ENCODE results near the gene ANKRD62.
"Not testable (repeated sequence)": the region's sequence is repeated elsewhere in the genome, so short reads cannot be mapped to it uniquely, and the experiment has no call there.

The ANKRD62 gene

DNA sequence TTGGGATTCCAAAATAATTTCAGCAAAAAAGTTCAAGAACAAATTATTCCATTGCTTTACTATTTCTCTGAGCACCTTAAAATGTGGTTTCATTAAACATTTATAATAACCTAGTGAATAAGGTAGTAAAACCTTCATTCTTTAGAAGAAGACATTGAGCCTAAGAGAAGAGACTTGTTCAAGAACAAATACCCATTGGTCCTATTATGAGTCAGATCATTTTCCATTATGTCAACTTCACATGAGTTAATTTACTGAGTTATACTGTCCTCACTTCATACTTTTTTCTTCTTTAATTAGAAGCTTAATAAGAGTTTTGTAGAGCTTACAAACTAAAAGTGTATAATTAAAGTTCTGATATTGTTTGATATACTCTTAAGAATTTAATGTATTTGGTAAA lies 5.5 kb downstream of the ANKRD62 start:
- DNase-seq, result no peak

DNA sequence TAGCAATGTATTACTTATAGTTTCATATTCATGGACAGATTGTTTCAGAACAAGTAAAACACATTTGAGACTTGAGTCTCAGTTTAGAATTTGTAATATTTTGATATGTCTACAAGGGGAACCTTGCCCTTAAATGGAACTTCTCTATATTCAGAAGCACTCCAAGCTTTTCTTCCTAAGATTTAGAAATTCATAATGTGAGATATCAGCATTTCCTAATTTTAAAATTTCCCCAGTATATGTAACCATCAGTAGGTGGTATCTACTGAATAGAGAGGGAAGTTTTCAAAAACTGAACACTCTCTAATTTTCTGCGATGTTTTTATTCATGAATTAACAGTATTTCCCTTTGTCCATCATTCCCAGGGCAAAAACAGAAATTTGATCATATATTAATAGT lies 7.6 kb downstream of the ANKRD62 start:
- no peak for DNase-seq

DNA sequence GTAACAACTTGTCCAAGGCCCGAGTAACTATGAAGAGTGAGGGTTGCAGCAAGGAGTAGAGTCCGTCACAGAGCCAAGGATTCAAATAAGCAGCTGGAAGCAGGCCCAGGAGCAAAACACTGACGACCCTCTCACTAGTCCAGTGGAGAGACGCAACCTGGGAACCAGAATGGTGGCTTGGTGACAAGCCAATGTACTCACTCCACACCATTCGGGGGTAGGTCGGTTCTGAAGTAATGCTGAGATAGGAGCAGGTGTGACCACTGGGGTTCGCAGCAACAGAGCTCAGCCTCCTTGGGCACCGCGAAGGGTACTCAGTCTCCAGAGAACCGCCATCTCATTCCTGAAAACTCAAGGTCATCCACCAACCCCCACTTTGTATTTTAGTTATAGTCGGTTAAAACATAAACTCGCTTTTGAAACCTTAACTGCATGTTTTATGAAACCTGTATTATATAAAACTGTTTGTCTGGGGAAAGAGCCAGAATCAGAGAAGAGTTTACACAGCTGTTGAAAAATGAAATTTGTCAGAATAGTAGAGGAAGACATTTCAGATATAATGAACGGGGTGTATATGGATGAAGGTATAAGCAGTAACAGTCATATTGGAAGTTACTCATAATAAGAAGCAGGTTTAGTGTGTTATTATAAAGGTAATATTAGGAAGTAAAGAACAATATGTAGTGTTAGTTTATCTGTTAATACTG lies 8.6 kb downstream of the ANKRD62 start:
- DNase-seq, result no peak

DNA sequence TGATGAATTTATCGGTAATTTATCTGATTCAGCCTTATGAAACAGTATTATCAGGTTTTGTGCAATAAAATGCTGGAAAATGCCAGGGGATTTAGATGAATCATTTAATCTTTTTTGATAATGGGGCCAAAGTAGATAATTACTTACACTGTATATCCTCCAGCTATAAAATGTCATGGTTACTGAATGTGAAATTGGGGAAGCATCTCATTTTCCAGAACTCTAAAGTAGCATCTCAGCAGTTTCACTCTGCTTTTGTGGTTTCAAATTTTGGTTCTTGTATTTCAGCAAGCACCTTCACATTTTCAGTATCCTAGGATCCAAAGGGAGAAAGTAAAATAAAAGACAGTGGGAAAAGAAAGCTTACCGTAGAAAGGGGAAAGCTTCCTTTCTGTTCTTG lies 12.8 kb downstream of the ANKRD62 start:
- DNase-seq, result no peak

DNA sequence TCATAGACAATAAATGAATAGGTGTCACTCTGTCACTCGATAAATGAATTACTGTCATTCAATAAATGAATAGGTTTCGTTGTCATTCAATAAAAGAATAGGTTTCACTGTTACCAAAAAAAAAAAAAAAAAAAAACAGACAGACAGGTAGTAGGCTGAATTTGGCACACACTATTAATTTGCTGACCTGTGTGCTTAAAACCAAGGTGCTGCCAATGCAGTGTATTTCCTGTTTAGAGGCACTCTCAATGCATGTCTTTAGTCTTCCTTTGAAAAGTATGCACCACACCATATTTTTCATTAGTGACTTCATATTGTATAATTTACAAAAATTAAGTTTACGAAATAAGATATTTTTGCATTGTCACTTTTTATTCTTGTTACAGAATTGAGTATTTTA lies 16.2 kb downstream of the ANKRD62 start:
- no peak for DNase-seq

DNA sequence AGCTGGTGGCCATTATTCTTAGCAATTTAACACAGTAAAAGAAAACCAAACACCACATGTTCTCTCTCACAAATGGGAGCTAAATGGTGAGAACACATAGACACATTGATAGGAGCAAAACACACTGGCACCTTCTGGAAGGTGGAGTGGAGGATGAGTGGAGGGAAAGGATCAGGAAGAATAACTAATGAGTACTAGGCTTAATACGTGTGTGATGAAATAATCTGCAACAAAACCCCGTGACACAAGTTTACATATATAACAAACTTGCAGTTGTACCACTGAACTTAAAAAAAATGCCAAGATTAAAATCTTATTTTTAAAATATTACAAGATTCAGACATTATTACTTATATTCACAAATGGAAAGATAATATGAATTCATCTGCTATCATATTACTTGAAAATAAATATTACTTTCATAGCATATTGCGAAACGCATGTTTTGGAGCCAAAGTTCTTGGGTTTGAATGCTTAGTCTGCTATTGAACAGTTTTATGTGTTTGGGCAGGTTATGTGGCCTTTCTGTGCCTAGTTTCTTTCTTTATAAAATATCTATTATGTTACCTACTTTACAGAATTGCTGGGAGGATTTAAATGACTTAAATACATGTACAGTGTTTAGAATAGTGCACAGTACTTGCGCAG lies 20.5 kb downstream of the ANKRD62 start:
- DNase-seq, result no peak

DNA sequence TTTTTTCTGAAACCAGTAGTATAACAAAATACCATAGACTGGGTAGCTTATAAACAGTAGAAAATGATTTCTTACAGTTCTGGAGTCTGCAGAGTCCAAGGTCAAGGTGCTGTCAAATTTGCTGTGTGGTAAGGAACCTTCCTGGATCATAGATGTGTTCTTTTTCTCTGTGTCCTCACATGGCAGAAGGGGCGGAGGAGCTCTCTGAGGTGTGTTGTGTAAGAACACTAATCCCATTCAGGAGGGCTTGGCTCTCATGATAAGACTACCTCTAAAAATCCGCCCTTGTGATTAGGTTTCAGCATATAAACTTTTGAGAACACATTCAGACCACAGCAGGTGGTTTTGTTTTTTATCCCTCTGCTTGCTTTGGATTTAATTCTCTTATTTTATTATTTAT lies 25.7 kb downstream of the ANKRD62 start:
- no peak for DNase-seq

DNA sequence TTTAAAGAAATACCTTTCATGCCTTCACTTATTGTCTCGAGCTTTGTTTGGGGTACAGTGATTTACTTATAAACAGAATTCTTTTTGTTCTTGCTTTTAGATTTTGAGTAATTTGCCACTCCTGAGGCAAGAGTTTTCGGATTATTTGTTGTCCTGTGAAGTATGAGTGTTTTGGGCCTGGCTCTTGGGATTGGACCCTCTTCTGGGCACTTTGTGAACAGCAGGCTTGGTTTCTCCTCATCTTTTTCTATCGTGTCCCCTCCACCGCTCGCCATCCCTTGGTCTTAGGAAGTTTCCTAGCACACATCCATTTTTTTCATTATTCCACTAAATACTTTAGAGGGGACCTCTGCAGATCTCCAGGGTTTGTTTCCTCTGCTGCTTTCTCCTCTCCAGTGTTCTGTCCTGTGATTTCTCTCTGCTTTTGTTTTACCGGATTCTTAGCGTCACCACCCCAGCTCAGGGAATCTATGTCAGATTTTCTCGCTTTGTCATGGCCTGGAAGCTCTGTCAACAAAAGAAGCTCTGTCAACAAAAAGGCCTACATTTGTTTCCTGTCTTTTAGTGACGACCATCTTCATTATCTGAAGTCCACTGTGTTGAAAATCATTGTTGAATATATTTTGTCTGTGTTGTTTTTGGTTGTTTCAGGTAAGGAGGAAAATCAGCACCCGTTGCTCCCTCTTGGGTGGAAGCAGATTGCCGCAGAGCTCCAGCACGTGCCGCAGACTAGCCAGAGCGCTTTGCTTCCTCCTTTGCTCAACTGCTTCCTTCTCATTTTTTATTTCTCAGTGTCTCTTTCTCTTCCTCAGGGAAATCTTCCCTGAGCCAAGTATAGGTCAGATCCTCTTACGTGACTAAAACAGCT lies 27.8 kb downstream of the ANKRD62 start:
- no peak for DNase-seq

DNA sequence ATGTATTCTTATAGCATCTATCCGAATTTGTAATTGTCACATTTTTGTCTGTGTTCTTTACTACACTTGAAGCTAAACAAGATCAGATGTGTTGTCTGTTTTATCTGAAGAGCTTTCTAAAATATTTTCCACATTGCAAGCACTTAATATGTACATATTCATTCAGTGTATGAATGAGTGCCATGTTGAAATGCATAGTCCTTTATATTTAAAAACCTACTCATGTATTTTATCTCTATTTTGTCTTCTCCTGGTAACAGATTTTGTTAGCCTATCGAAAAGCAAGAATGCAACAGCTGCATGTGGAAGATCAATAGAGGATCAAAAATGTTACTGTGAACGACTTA lies 28.4 kb downstream of the ANKRD62 start:
- not testable (repeated sequence) for DNase-seq

DNA sequence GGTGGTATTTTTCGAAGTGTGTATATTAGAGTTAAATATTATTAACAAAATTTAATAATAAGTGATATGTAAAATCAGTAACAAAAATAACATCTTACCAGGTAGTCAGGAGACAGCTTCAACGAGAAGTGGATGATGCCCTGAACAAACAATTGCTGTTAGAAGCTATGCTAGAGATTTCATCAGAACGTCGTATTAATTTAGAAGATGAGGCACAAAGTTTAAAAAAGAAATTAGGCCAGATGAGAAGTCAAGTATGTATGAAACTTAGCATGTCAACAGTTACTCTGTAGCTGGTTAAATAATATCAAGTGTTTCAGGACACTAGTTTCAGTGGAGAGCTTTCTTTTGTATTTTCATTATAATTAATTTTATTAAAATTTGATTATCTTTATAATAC lies 34.0 kb downstream of the ANKRD62 start:
- DNase-seq, result not testable (repeated sequence)

DNA sequence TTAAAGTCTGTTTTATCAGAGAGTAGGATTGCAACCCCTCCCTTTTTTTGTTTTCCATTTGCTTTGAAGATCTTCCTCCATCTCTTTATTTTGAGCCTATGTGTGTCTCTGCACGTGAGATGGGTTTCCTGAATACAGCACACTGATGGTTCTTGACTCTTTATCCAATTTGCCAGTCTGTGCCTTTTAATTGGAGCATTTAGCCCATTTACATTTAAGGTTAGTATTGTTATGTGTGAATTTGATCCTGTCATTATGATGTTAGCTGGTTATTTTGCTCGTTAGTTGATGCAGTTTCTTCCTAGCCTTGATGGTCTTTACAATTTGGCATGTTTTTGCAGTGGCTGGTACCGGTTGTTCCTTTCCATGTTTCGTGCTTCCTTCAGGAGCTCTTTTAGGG lies 45.2 kb downstream of the ANKRD62 start:
- not testable (repeated sequence) for DNase-seq

DNA sequence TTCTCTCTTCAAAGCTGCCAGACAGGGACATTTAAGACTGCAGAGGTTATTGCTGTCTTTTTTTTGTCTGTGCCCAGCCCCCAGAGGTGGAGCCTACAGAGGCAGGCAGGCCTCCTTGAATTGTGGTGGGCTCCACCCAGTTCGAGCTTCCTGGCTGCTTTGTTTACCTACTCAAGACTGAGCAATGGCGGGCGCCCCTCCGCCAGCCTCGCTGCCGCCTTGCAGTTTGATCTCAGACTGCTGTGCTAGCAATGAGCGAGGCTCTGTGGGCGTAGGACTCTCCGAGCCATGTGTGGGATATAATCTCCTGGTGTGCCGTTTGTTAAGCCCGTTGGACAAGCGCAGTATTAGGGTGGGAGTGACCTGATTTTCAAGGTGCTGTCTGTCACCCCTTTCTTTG lies 47.2 kb downstream of the ANKRD62 start:
- not testable (repeated sequence) for DNase-seq

DNA sequence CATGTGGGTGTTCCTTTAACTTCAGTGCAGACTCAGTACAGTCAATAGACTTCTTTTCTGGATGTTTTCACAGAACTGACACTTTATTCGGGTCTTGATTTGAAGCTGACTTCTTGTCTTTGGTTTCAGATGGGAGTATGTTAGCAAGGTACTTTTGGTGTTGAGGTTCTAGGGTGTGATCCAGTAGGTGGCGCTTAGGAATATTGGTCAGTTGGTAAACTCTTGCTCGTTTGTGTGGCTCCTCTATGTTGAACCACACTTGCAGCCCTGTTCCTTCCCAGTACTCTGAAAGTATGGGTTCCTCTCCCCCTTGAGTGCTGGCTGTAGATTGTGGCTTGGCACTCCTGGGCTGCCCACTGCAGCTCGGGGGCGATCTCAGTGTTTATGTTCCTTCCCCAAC lies 48.1 kb downstream of the ANKRD62 start:
- not testable (repeated sequence) for DNase-seq

DNA sequence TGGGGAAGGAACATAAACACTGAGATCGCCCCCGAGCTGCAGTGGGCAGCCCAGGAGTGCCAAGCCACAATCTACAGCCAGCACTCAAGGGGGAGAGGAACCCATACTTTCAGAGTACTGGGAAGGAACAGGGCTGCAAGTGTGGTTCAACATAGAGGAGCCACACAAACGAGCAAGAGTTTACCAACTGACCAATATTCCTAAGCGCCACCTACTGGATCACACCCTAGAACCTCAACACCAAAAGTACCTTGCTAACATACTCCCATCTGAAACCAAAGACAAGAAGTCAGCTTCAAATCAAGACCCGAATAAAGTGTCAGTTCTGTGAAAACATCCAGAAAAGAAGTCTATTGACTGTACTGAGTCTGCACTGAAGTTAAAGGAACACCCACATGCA lies 55.8 kb downstream of the ANKRD62 start:
- DNase-seq, result not testable (repeated sequence)

DNA sequence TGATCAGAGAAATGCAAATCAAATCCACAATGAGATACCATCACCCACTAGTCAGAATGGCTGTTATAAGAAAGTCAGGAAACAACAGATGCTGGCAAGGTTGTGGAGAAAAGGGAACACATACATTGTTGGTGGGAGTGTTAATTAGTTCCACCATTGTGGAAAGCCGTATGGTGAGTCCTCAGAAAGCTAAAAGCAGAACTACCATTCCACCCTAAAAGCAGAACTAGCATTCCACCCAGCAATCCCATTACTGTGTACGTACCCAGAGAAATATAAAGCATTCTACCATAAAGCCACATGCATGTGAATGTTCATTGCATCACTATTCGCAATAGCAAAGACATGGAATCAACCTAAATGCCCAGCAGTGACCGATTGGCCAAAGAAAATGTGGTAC lies 60.7 kb downstream of the ANKRD62 start:
- DNase-seq, result no peak

DNA sequence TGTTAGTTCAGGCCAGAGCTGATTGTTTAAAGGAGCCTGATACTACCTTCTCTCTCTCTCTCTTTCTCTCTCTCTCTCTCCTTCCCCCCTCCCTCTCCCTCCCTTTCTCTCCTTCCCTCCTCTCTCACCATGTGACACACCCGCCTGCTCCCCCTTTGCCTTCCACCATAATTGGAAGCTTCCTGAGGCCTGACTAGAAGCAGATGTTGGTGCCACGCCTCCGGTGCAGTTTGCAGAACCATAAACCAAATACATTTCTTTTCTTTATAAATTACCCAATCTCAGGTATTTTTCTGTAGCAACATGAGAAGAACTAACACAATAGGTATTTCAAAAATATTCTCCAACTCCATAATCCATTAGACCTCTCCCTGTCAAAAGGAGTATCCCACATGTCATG lies 62.4 kb downstream of the ANKRD62 start:
- DNase-seq, result no peak

DNA sequence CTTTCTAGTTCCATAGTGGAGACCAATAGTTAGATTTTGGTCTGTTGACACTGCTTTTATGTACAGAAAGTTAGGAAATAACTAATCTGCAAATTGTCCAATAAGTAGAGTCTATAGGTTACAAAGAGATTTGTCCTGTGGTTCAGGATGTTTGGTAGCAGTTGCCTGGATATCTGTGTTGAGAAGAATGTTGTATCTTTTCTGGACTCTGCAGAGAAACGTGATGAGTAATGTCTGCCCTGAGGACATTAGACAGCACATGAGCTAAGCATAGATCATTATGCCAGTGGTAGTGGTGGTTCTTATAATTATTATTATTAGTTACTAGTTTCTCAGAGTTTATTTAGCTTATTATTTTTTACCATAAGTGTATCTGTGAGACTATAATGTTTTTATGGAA lies 65.8 kb downstream of the ANKRD62 start:
- no peak for DNase-seq

DNA sequence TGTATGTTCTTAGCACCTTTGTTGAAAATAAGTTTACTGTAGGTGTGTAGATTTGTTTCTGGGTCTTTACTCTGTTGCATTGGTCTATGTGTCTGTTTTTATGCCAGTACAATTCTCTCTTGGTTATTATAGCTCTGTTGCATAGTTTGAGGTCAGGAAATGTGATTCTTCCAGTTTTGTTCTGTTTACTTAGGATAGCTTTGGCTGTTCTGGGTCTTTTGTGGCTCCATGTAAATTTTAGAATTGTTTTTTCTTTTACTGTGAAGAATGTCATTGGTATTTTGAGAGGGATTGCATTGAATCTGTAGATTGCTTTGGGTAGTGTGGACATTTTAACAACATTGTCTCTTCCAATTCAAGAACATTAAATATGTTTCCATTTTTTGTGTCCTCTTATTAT lies 69.1 kb downstream of the ANKRD62 start:
- no peak for DNase-seq

DNA sequence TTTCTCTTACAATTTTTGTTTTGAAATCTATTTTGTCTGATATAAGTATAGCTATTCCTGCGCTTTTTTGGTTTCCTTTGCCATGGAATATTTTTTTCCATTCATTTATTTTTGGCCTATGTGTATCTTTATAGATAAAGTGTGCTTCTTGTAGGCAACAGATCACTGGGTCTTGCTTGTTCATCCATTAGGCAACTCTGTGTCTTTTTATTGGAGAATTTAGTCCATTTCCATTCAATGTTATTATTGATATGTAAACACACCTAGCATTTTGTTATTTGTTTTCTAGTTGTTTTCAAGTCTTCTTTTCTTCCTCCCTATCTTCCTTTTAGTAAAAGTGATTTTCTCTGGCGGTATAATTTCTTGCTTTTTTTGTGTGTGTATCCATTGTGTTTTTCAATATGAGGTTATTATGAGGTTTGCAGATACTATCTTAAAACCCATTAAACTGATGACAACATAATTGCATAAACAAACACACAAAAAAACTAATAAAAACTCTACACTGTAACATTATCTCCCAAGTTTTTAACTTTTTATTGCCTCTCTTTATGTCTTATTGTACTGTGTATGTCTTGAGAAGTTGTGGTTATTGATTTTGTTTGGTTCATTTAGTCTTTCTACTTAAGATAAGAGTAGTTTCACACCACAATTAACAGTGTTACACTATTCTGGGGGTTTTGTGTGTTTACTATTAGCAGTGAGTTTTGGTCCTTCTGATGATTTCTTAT lies 71.6 kb downstream of the ANKRD62 start:
- no peak for DNase-seq

Data from stimulated activated CD4-positive, alpha-beta T cell treated with anti-CD3 and anti-CD28 coated beads, Interleukin-1b, Interleukin-23, amount 100 ng/mL, for 48 hours (primary cell).